NOMO-1 treated with DMSO at 0.1 percent for 48 hours (cell line): Measurements from ENCODE around the gene KRTDAP.

Experiments used
- DNase-seq: peaks from one replicate; lab custom pipeline; 2025; ENCODE audit not compliant: unreplicated experiment; lab: John Stamatoyannopoulos, UW

Gene KRTDAP

DNA sequence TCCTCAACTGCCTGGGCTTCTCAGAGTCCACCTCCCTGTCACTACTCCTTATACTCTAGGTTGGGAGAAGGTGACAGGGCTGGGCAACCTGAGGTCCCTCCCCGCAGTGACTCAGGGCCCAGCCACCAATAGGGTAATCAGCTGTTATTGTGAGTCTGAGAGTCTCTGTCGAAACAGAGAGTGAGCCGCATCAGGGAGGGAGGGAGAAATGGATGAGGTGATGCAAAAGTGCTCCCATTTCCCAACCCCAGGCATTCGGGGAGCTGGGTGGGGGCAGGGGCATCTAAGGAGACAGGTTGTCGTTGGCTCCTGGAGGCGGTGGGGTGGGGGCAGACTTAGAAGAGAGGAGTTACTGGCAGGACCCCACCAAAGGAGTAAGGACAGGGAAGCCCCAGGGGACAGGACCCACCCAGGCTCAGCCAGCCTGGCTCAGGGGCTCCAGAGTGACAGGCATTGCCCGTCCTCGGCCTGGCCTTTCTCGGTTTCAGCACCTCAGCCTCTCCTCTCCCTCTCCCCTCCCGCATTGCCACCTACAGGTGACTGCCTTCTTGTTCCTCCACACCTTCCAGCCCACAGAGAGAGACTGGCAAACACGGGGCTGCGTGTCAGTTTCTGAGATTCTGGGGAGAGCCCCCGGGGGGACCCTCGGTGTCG is 23.5 kb upstream of the KRTDAP start, which contains the start of gene DMKN:
Gene DMKN, minus strand, starts transcription at position 22 of the 654 bp plus-strand sequence. CDS start 174 bp downstream, outside the sequence.
- DNase-seq: no peak

- DNase-seq: no peak
Measured at GRCh38 chr19:35512831-35513627, 22.8 kb upstream of the KRTDAP start.

- DNase-seq: no peak
Measured at GRCh38 chr19:35511337-35511736, 21.1 kb upstream of the KRTDAP start.

GRCh38 chr19:35510626-35510964 is 20.3 kb upstream of the KRTDAP start:
- no peak for DNase-seq

- no peak for DNase-seq
Measured at GRCh38 chr19:35509861-35510625, 19.8 kb upstream of the KRTDAP start.

DNA sequence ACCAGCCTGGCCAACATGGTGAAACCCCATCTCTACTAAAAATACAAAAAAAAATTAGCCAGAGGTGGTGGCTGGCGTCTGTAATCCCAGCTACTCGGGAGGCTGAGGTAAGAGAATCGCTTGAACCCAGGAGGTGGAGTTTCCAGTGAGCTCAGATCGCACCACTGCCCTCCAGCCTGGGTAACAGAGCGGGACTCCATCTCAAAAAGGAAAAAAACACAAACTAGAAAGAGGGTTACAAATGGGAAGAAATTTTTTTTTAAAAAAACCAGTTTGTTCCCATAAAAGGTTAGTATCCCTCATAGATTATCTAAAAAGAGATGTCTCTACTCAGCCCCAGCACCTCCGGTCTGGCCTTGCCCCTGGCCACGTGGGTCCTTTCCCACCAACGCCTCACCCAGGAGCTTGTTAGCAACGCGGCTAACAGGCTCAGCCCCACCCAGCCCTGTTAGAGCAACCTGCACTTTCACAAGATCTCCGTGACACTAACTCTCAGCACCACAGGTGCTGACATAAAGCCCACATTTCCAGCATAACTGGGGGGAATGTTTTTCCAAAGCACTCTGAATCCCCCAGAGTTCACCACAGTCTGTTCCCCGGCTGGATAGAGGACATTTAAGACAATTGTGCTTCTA is 18.9 kb upstream of the KRTDAP start:
- DNase-seq: no peak

- DNase-seq: no peak
Measured at GRCh38 chr19:35508129-35508528, 17.9 kb upstream of the KRTDAP start.

DNA sequence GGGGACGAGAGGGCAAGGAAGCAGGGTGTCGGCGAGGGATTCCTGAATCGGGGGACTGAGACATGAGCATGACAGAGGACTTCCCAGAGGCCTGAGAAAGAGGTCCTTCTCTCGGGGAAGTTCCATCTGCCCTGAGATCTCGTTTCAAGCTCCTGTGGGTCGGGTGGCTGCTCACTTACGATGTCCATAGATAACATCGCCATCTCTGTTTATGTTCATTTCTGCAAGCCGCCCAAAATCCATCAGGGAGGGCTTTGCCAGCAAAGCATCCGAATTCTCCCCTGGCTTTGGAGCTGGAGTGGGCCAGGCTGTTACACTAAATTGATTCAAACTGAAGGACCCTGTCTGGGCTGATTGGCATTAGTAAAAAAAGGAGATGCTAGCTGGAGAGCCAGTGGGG is 17.3 kb upstream of the KRTDAP start:
- no peak for DNase-seq

DNA sequence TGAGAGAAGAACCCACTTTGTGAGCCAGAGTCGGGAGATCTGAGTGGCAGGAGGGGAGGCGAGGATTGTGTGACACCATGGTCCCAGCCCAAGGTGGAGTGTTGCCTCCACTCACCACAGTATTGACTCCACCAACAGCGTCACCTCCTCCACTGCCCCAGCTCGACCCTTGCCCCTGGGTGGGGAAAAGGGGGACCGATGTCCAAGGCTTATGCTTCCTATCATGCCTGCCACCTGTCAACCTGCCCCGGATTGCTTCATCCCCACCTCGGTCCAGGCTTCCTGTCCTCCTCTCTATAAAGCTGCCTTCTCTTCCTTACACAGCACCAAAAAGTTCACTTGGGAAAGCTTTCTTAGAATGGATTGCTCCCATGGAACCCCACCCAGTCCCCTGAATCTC is 15.7 kb upstream of the KRTDAP start:
- no peak for DNase-seq

GRCh38 chr19:35502751-35503150 is 12.5 kb upstream of the KRTDAP start:
- DNase-seq: no peak

- DNase-seq: no peak
Measured at GRCh38 chr19:35501684-35502083, 11.4 kb upstream of the KRTDAP start.

DNA sequence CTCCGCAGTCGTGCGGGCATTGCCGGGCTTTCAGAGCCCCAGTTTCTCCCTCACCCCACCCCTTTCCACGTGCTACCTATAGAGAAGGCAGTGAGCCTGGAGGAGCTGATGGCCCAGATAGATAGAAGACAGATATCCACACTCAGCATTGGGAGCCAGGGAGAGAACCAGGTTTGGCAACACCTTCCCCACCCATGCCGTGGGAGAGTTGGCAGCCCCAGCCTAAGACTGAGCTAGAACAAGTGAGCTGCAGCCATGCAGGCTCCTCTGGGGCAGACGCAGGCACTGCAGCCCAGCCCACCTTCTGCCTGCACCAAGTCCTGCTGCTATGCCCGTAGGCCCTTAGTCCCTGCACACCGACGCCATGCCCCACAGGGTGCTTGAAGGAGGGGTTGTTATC is 10.3 kb upstream of the KRTDAP start:
- no peak for DNase-seq

DNA sequence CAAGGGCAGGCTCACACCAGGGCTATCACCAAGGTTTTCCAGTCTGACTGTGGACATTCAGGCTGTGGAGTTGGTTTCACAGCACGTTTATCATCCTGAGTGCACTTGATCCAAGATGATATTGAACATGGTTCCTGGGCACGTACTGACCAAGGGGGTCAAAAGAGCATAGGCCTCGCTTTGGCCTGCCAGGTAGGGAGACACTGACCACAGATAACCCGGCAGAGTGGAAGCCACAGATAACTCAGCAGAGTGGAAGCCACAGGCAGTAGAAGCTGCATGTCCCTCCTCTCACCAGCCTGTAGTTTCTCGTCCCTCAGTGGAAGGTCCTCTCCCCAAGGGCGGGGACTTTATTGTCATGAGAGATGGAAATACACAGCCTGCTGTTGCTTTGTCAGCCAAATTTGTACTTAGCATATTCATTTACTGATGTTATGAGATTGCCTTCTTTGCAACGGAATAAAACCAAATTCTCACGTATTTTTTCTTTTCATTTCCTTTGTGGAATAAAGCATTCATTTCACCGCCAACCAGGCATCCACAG is 8.8 kb upstream of the KRTDAP start:
- DNase-seq: no peak

DNA sequence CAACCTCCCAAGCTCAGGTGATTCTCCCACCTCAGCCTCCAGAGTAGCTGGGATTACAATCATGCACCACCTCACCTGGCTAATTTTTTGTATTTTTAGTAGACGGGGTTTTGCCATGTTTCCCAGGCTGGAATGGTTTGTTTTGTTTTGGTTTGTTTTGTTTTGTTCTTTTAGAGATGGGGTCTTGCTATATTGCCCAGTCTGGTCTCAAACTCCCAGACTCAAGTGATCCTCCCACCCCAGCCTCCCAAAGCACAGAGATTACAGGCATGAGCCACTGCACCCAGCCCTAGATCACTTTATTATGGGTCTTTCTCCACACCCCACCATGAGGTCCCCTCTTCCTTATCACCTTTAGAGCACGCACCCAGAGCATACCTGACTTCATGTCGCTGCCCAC is 8.0 kb upstream of the KRTDAP start:
- no peak for DNase-seq

- DNase-seq: no peak
Measured at GRCh38 chr19:35497406-35497805, 7.1 kb upstream of the KRTDAP start.

DNA sequence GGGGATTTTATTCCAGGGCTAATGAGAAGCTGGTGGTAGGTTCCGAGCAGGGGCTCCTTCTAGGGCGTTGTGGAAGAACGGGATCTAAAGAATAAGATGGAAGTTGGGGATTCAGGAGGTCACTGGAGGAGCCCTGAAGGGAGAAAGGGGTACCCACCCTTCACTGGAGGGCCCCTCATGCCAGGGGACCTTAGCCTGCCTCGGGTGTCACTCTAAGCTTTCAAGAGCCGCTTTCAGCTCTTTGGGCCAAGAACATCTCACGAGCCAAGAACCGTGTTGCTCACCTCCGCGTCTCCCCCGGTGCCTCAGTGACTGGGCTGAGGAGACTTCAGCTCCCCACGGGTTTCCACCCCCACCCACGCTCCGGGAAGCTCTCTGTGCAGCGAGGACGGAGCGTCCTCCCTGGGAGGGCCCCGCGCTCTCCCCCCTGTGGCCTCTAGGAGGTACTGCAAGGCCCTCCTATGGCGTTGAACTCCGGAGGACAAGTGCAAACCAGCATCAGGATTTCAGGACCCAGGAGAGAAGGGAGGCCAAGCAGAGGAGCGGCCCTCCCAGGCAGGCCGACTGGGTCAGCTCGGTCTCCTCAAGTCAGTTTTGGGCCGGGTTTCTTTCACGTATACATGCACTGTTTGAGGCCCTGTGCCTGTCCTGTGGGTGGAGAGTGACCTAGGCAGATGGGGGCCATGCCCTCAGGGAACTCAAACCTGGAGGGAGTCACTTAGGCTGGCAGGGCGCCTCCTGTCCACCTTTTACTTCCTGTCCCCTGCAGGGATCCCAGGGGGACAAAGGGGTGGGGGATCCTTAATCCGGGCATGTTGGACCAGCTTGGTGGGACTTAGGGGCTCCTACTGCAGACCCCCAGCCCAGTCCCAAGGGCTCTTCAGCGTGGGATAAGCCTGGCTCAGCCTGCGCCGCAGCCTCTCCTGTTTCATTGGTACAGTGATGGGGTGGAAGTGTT is 5.1 kb upstream of the KRTDAP start:
- peak; percentile 46 for DNase-seq

DNA sequence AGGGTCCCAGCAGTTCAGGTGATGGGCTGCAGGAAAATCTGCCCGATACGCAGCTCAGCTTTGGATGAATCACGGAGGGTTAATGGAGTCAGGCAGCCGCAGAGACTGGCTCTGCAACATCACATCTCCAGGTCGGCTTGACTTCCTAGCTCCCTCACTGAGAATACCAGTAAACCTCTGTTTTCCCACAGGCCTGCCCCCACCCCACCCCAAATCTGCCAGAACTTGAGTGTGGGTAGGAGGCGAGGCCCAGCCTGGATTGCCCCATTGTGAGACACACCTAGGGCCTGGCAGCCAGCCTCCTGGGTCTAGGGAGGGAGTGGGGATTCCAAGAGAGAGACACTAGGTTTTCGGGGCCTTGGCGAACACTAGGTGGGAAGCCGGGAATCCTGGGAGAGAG is 3.7 kb upstream of the KRTDAP start:
- DNase-seq: no peak

DNA sequence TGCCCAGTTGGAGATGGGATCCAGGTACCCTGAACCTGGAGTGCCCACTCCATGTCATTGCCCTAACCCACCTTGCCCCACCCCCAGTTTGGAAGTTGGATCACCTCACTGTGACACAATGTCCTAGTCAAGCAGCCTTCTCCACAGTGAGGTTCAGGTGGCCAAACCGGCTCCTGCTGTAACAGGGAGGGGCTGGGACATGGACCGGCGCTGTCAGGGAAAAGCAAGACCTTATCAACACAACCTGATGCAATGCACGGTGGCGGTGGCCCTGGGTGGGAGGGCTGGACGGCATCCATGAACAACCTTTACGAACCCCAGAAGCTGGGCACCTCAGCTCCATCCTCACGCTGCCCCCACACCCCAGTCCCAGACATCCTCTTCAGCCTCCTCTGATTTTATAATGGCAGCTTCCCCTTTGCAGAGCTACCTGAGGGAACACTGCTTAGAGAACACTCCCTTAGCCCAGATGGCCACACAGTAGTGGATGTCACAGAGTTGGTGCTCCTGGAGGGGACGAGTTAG is 1.6 kb upstream of the KRTDAP start:
- no peak for DNase-seq

- DNase-seq: no peak
Measured at GRCh38 chr19:35488677-35489076, 1.6 kb downstream of the KRTDAP start.

GRCh38 chr19:35487656-35488182 is 2.5 kb downstream of the KRTDAP start:
- no peak for DNase-seq
